Measurements from ENCODE around the gene SMARCD3. TPM values are rescaled to one million over a fixed set of nuclear protein-coding genes. Genes with fewer than 3 reads are reported as not detected.
A peak's percentile ranks its signal among the peaks of the same experiment; 100 is the strongest.

The SMARCD3 gene
- total and polyA plus RNA-seq, 9 of the 15 experiments (the other 6 are each of a cell fraction or from before 2014, with no cell fraction given), result 0.43 to 3.6 (median 2.6) TPM

DNA sequence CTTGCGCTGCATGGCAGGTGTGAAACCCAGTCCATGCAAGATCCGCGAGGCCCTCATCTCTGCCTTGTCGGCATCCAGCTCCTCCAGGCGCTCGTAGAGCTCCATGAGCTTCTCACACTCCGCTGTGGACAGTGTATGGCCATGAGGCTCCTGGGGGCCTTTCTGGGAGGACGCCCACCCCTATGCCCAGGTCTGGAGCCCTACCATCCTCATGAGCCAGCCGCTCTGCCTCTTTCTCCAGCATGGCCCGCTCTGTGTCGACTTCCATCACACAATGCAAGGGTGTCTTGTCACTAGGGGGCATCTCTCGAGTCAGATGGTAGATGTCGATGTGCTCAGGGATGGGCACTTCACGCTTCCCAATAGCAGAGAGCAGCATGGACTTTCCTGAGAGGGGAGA, 24.8 kb downstream of the SMARCD3 start:
- Histone ChIP-seq H3K9me3 (replicated peaks; ENCODE audit: control insufficient read depth, insufficient read depth, low read depth, low read length) (no peaks in the 10 kb centered on the region), H2AFZ (ENCODE audit: low read depth, low read length) (no peak overlapping the region), H3K9ac (ENCODE audit: insufficient read depth in 1 of 2, low read depth in 2 of 2, low read length in 2 of 2) (no peak overlapping the region), H3K9me1 (ENCODE audit: control insufficient read depth, insufficient read depth, low read length) (peaks cover 6% of the 10 kb centered on the region), H4K20me1 (replicated peaks; ENCODE audit: control insufficient read depth, insufficient read depth, low read length) (no peaks in the 10 kb centered on the region), H3K79me2 (ENCODE audit: control insufficient read depth, insufficient read depth, low read length) (peaks cover 23% of the 10 kb centered on the region), H3K4me2 (ENCODE audit: insufficient read depth, low read length) (no peak overlapping the region), H3K27ac (ENCODE audit: extremely low read depth, low read depth, low read length) (no peak overlapping the region), H3K4me3 (no peak overlapping the region), H3K36me3 (ENCODE audit: control insufficient read depth, insufficient read depth, low read length) (peaks cover 73% of the 10 kb centered on the region), H3K27me3 (ENCODE audit: control insufficient read depth in 2 of 2, insufficient read depth in 2 of 2, low read length in 2 of 2) (no peaks in the 10 kb centered on the region), H3K4me1 (replicated peaks in 1 of 2; ENCODE audit: control insufficient read depth in 2 of 2, insufficient read depth in 2 of 2, low read length in 2 of 2) (peaks cover 17 to 20% of the 10 kb centered on the region in 2 experiments; a peak in 4 of 5 replicates)
- intact Hi-C loops (cut with micrococcal nuclease) (no loop called here), in situ Hi-C loops (cut with MboI) (no loop called here)
- CTCF ChIA-PET (ENCODE audit: low intra/inter-chr PET ratio), result interaction anchor here (0.6 kb wide), 1 partner anchor 687 kb away, joined by 6 read pairs; no protein-coding TSS in a partner anchor
- BruUV-seq (replicated peaks), result no TSS peak
- POLR2A ChIA-PET, result interaction anchor here (1.2 to 1.8 kb wide), 2 partner anchors 10 to 12 kb away, joined by 3 to 5 read pairs; no protein-coding TSS in a partner anchor
- WGBS (ENCODE audit: insufficient coverage, low coverage, missing lambda C conversion rate), result 95% methylated on average over 14 of the region's 14 CpGs
- FAIRE-seq (no peak), ATAC-seq (no peak), DNase-seq (ENCODE audit: extremely low read depth in 1 of 4, low spot score in 3 of 4) (no peak)
- TF ChIP-seq XRCC3 (IDR thresholded peaks at IDR 0.05) (no peak), ZNF263 (CRISPR knock-in tag; IDR thresholded peaks at IDR 0.05; ENCODE audit: borderline replicate concordance) (no peak), RBFOX2 (IDR thresholded peaks at IDR 0.05; ENCODE audit: low read depth, low read length) (peak; percentile 37; the same call in 1 of the 2 replicates)

DNA sequence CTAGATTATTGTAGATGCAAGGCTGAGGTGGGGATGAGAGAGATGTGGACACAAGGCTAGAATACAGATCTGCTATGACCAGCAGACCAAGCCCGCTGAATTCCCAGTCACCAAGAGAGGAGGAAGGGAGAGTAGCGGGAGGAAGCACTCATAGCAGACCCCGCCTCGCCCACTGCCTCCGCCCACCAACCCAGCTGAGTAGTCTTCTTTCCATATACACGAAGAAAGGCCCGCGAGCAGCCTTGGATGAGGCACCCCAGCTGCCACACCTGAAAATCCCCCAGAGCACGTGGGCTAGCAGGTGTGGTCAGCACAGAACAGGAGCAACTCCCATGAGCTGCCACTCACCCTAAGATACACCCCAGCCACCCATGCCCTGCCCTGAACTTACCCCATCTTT, 30.3 kb downstream of the SMARCD3 start:
- in situ Hi-C loops (cut with MboI) (no loop called here), intact Hi-C loops (cut with micrococcal nuclease) (no loop called here)
- H3K4me2 ChIP-seq (ENCODE audit: insufficient read depth, low read length), result no peak overlapping the region
- no peaks in the 10 kb centered on the region for H3K9me3 ChIP-seq (replicated peaks; ENCODE audit: control insufficient read depth, insufficient read depth, low read depth, low read length)
- CTCF ChIA-PET (ENCODE audit: low intra/inter-chr PET ratio), result no interaction called here
- no TSS peak for BruUV-seq (replicated peaks)
- H4K20me1 ChIP-seq (replicated peaks; ENCODE audit: control insufficient read depth, insufficient read depth, low read length), result 0 out of 2 replicates have a peak, but pooled peaks cover 7% of the 10 kb centered on the region
- no peak overlapping the region for H3K27ac ChIP-seq (ENCODE audit: extremely low read depth, low read depth, low read length)
- no peak overlapping the region for H2AFZ ChIP-seq (ENCODE audit: low read depth, low read length)
- no peaks in the 10 kb centered on the region; a peak in 1 of 5 replicates for H3K4me1 ChIP-seq (replicated peaks in 1 of 2; ENCODE audit: control insufficient read depth in 2 of 2, insufficient read depth in 2 of 2, low read length in 2 of 2)
- 91% methylated on average over 9 of the region's 9 CpGs for WGBS (ENCODE audit: insufficient coverage, low coverage, missing lambda C conversion rate)
- ATAC-seq (no peak), DNase-seq (ENCODE audit: extremely low read depth in 1 of 4, low spot score in 3 of 4) (no peak), FAIRE-seq (no peak)
- H3K9ac ChIP-seq (ENCODE audit: insufficient read depth in 1 of 2, low read depth in 2 of 2, low read length in 2 of 2), result no peak overlapping the region
- no peaks in the 10 kb centered on the region for H3K27me3 ChIP-seq (ENCODE audit: control insufficient read depth in 2 of 2, insufficient read depth in 2 of 2, low read length in 2 of 2)
- no peaks in the 10 kb centered on the region for H3K9me1 ChIP-seq (ENCODE audit: control insufficient read depth, insufficient read depth, low read length)
- H3K4me3 ChIP-seq, result no peak overlapping the region
- POLR2A ChIA-PET, result interaction anchor here (0.6 to 2.3 kb wide), 3 partner anchors 9 to 25 kb away, joined by 4 to 12 read pairs (median 12); partner anchors contain the start of gene ABCF2
- H3K36me3 ChIP-seq (ENCODE audit: control insufficient read depth, insufficient read depth, low read length), result peaks cover 97% of the 10 kb centered on the region
- no peaks in the 10 kb centered on the region for H3K79me2 ChIP-seq (ENCODE audit: control insufficient read depth, insufficient read depth, low read length)
- no peak for TF ChIP-seq MITF (IDR thresholded peaks at IDR 0.05)
- TF ChIP-seq STAG1 (CRISPR knock-in tag; IDR thresholded peaks at IDR 0.05; ENCODE audit: borderline replicate concordance), result 0 out of 2 replicates have a peak, but pooled peaks have one; percentile 3
- TF ChIP-seq NELFE (IDR thresholded peaks at IDR 0.05; ENCODE audit: insufficient read depth, insufficient read length), result no peak
- TF ChIP-seq, protein P1, sequence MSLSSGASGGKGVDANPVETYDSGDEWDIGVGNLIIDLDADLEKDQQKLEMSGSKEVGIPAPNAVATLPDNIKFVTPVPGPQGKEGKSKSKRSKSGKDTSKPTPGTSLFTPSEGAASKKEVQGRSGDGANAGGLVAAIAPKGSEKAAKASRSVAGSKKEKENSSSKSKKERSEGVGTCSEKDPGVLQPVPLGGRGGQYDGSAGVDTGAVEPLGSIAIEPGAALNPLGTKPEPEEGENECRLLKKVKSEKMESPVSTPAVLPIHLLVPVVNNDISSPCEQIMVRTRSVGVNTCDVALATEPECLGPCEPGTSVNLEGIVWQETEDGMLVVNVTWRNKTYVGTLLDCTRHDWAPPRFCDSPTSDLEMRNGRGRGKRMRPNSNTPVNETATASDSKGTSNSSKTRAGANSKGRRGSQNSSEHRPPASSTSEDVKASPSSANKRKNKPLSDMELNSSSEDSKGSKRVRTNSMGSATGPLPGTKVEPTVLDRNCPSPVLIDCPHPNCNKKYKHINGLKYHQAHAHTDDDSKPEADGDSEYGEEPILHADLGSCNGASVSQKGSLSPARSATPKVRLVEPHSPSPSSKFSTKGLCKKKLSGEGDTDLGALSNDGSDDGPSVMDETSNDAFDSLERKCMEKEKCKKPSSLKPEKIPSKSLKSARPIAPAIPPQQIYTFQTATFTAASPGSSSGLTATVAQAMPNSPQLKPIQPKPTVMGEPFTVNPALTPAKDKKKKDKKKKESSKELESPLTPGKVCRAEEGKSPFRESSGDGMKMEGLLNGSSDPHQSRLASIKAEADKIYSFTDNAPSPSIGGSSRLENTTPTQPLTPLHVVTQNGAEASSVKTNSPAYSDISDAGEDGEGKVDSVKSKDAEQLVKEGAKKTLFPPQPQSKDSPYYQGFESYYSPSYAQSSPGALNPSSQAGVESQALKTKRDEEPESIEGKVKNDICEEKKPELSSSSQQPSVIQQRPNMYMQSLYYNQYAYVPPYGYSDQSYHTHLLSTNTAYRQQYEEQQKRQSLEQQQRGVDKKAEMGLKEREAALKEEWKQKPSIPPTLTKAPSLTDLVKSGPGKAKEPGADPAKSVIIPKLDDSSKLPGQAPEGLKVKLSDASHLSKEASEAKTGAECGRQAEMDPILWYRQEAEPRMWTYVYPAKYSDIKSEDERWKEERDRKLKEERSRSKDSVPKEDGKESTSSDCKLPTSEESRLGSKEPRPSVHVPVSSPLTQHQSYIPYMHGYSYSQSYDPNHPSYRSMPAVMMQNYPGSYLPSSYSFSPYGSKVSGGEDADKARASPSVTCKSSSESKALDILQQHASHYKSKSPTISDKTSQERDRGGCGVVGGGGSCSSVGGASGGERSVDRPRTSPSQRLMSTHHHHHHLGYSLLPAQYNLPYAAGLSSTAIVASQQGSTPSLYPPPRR (CRISPR knock-in tag; IDR thresholded peaks at IDR 0.05; ENCODE audit: borderline replicate concordance), result no peak
- TF ChIP-seq RBFOX2 (IDR thresholded peaks at IDR 0.05; ENCODE audit: low read depth, low read length), result 0 out of 2 replicates have a peak, but pooled peaks have one; percentile 11

Measured in K562 (cell line).